Measurements from ENCODE around the gene KRT9.

KRT9 gene

GRCh38 chr17:41534899-41535546, 36.8 kb downstream of the KRT9 start:
- no peaks in the 10 kb centered on the region for H3F3A ChIP-seq (ENCODE audit: insufficient read depth, low read length)
- TF ChIP-seq EZH2 (IDR thresholded peaks at IDR 0.05; ENCODE audit: borderline replicate concordance, low read length) (no peak), CTCF (IDR thresholded peaks at IDR 0.05; ENCODE audit: low read length) (no peak)
- H3K27ac ChIP-seq (ENCODE audit: low read depth, low read length, poor library complexity, severe bottlenecking), result no peak overlapping the region
- H3K27me3 ChIP-seq (ENCODE audit: insufficient read depth, low read length), result peaks cover 6% of the 10 kb centered on the region; the same call in 1 of the 2 replicates
- no peaks in the 10 kb centered on the region for H3K9me2 ChIP-seq (ENCODE audit: low read depth, low read length)
- H3K79me2 ChIP-seq (ENCODE audit: insufficient read depth, low read length), result no peaks in the 10 kb centered on the region
- no peak overlapping the region for H3K9ac ChIP-seq (ENCODE audit: low read length)
- H2AFZ ChIP-seq (ENCODE audit: low read length), result no peak overlapping the region
- no peaks in the 10 kb centered on the region for H3K9me3 ChIP-seq (ENCODE audit: low read length)
- no peaks in the 10 kb centered on the region for H3K4me1 ChIP-seq (ENCODE audit: insufficient read depth, low read length, severe bottlenecking)
- no peak overlapping the region for H3K4me3 ChIP-seq (ENCODE audit: low read depth, low read length, poor library complexity, severe bottlenecking)
- H3K4me2 ChIP-seq (ENCODE audit: low read length), result no peak overlapping the region
- no peaks in the 10 kb centered on the region for H4K20me1 ChIP-seq (ENCODE audit: insufficient read depth, low read length)
- H3K36me3 ChIP-seq (ENCODE audit: insufficient read depth, low read length), result no peaks in the 10 kb centered on the region

GRCh38 chr17:41533613-41534012, 38.2 kb downstream of the KRT9 start:
- no peak overlapping the region for H3K27ac ChIP-seq (ENCODE audit: low read depth, low read length, poor library complexity, severe bottlenecking)
- no peak overlapping the region for H2AFZ ChIP-seq (ENCODE audit: low read length)
- TF ChIP-seq CTCF (IDR thresholded peaks at IDR 0.05; ENCODE audit: low read length) (no peak), EZH2 (IDR thresholded peaks at IDR 0.05; ENCODE audit: borderline replicate concordance, low read length) (no peak)
- H3K4me2 ChIP-seq (ENCODE audit: low read length), result no peak overlapping the region
- no peaks in the 10 kb centered on the region for H3K4me1 ChIP-seq (ENCODE audit: insufficient read depth, low read length, severe bottlenecking)
- no peaks in the 10 kb centered on the region for H4K20me1 ChIP-seq (ENCODE audit: insufficient read depth, low read length)
- peaks cover 6% of the 10 kb centered on the region; the same call in 1 of the 2 replicates for H3K27me3 ChIP-seq (ENCODE audit: insufficient read depth, low read length)
- no peaks in the 10 kb centered on the region for H3F3A ChIP-seq (ENCODE audit: insufficient read depth, low read length)
- H3K36me3 ChIP-seq (ENCODE audit: insufficient read depth, low read length), result no peaks in the 10 kb centered on the region
- no peak overlapping the region for H3K4me3 ChIP-seq (ENCODE audit: low read depth, low read length, poor library complexity, severe bottlenecking)
- no peaks in the 10 kb centered on the region for H3K9me3 ChIP-seq (ENCODE audit: low read length)
- no peaks in the 10 kb centered on the region for H3K79me2 ChIP-seq (ENCODE audit: insufficient read depth, low read length)
- no peak overlapping the region for H3K9ac ChIP-seq (ENCODE audit: low read length)
- H3K9me2 ChIP-seq (ENCODE audit: low read depth, low read length), result no peaks in the 10 kb centered on the region

GRCh38 chr17:41532947-41533570, 38.8 kb downstream of the KRT9 start:
- TF ChIP-seq EZH2 (IDR thresholded peaks at IDR 0.05; ENCODE audit: borderline replicate concordance, low read length) (no peak), CTCF (IDR thresholded peaks at IDR 0.05; ENCODE audit: low read length) (no peak)
- no peaks in the 10 kb centered on the region for H3K4me1 ChIP-seq (ENCODE audit: insufficient read depth, low read length, severe bottlenecking)
- no peak overlapping the region for H3K4me3 ChIP-seq (ENCODE audit: low read depth, low read length, poor library complexity, severe bottlenecking)
- no peaks in the 10 kb centered on the region for H3K9me2 ChIP-seq (ENCODE audit: low read depth, low read length)
- no peak overlapping the region for H3K27ac ChIP-seq (ENCODE audit: low read depth, low read length, poor library complexity, severe bottlenecking)
- no peaks in the 10 kb centered on the region for H3K9me3 ChIP-seq (ENCODE audit: low read length)
- H2AFZ ChIP-seq (ENCODE audit: low read length), result no peak overlapping the region
- no peaks in the 10 kb centered on the region for H3K36me3 ChIP-seq (ENCODE audit: insufficient read depth, low read length)
- peaks cover 6% of the 10 kb centered on the region; the same call in 1 of the 2 replicates for H3K27me3 ChIP-seq (ENCODE audit: insufficient read depth, low read length)
- no peak overlapping the region for H3K9ac ChIP-seq (ENCODE audit: low read length)
- no peak overlapping the region for H3K4me2 ChIP-seq (ENCODE audit: low read length)
- H3F3A ChIP-seq (ENCODE audit: insufficient read depth, low read length), result no peaks in the 10 kb centered on the region
- no peaks in the 10 kb centered on the region for H4K20me1 ChIP-seq (ENCODE audit: insufficient read depth, low read length)
- H3K79me2 ChIP-seq (ENCODE audit: insufficient read depth, low read length), result no peaks in the 10 kb centered on the region
